Muscle layer of colon (tissue), 2 donors: ENCODE data around the gene BAZ2B.
A peak's percentile ranks its signal among the peaks of the same experiment; 100 is the strongest.
"Not testable (repeated sequence)": the region's sequence is repeated elsewhere in the genome, so short reads cannot be mapped to it uniquely, and the experiment has no call there.

Source experiments
- H3K27ac ChIP-seq: one replicate; pipeline ENCODE4 v1.7.0; 2013; ENCODE audit warnings: low read depth, mild to moderate bottlenecking, low read length, moderate library complexity
- H3K27me3 ChIP-seq, 2 donors: one replicate each; pipeline ENCODE4 v1.7.0; 2013; ENCODE audit warnings: low read length in 2 of 2, mild to moderate bottlenecking in 2 of 2; ENCODE audit not compliant: insufficient read depth in 2 of 2, control insufficient read depth in 1 of 2
- H3K36me3 ChIP-seq: one replicate; pipeline ENCODE4 v1.7.0; 2013; ENCODE audit warnings: mild to moderate bottlenecking, low read length; ENCODE audit not compliant: insufficient read depth
- H3K4me1 ChIP-seq: one replicate; pipeline ENCODE4 v1.7.0; 2013; ENCODE audit warnings: mild to moderate bottlenecking, low read length; ENCODE audit not compliant: insufficient read depth
- H3K4me3 ChIP-seq, 2 donors: one replicate each; pipeline ENCODE4 v1.7.0; 2013; ENCODE audit warnings: low read length in 2 of 2, low read depth in 1 of 2, mild to moderate bottlenecking in 1 of 2, moderate library complexity in 1 of 2
- H3K9ac ChIP-seq: one replicate; pipeline ENCODE4 v1.7.0; 2013; ENCODE audit warnings: low read length
- H3K9me3 ChIP-seq: one replicate; pipeline ENCODE4 v1.7.0; 2013; ENCODE audit warnings: mild to moderate bottlenecking, low read length
- donor health status: abdominal sarcoma.
- donor health status: Adenocarcinoma of cecum.

The BAZ2B gene

GRCh38 chr2:159637988-159638501 lies 21.7 kb upstream of the BAZ2B start:
- H3K4me1 ChIP-seq, result no peaks in the 10 kb centered on the region
- H3K9ac ChIP-seq, result no peak overlapping the region
- no peak overlapping the region for H3K4me3 ChIP-seq
- H3K36me3 ChIP-seq, result no peaks in the 10 kb centered on the region
- no peaks in the 10 kb centered on the region for H3K9me3 ChIP-seq
- H3K27me3 ChIP-seq, result no peaks in the 10 kb centered on the region
- H3K27ac ChIP-seq, result no peak overlapping the region

DNA sequence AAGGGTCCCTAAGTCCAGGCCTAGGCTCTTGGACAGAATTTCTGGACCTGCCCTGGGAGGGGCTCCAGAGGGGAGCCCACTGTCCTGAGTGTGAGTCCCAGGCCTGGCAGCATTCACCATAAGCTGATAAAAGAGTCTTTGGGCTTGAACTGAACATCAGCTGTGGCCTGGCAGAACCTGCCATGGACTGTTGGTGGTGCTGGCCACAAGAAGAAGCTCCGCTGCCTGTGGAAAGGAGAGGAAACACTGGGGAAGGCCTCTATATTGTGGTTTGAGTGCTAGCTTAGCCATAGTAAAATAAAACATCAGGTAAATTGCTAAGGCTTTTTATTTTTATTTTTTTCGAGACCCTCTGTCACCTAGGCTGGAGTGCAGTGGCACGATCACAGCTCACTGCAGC lies 20.9 kb upstream of the BAZ2B start:
- H3K36me3 ChIP-seq, result no peaks in the 10 kb centered on the region
- no peaks in the 10 kb centered on the region for H3K27me3 ChIP-seq
- H3K9me3 ChIP-seq, result no peaks in the 10 kb centered on the region
- no peaks in the 10 kb centered on the region for H3K4me1 ChIP-seq
- no peak overlapping the region for H3K4me3 ChIP-seq
- H3K27ac ChIP-seq, result no peak overlapping the region
- H3K9ac ChIP-seq, result no peak overlapping the region

- no peaks in the 10 kb centered on the region for H3K27me3 ChIP-seq
- H3K36me3 ChIP-seq, result no peaks in the 10 kb centered on the region
- H3K4me3 ChIP-seq, result no peak overlapping the region
- no peaks in the 10 kb centered on the region for H3K9me3 ChIP-seq
- H3K9ac ChIP-seq, result no peak overlapping the region
- H3K4me1 ChIP-seq, result no peaks in the 10 kb centered on the region
- no peak overlapping the region for H3K27ac ChIP-seq
Observed at GRCh38 chr2:159635006-159635789, 18.9 kb upstream of the BAZ2B start.

GRCh38 chr2:159633219-159633618 lies 16.9 kb upstream of the BAZ2B start:
- no peak overlapping the region for H3K27ac ChIP-seq
- no peak overlapping the region for H3K4me3 ChIP-seq
- no peaks in the 10 kb centered on the region for H3K4me1 ChIP-seq
- no peaks in the 10 kb centered on the region for H3K36me3 ChIP-seq
- H3K27me3 ChIP-seq, result no peaks in the 10 kb centered on the region
- H3K9me3 ChIP-seq, result no peaks in the 10 kb centered on the region
- H3K9ac ChIP-seq, result no peak overlapping the region

- not testable (repeated sequence) for H3K4me1 ChIP-seq, H3K4me3 ChIP-seq, H3K9me3 ChIP-seq, H3K27me3 ChIP-seq, H3K27ac ChIP-seq, H3K9ac ChIP-seq, H3K36me3 ChIP-seq
Observed at GRCh38 chr2:159625628-159626027, 9.3 kb upstream of the BAZ2B start.

DNA sequence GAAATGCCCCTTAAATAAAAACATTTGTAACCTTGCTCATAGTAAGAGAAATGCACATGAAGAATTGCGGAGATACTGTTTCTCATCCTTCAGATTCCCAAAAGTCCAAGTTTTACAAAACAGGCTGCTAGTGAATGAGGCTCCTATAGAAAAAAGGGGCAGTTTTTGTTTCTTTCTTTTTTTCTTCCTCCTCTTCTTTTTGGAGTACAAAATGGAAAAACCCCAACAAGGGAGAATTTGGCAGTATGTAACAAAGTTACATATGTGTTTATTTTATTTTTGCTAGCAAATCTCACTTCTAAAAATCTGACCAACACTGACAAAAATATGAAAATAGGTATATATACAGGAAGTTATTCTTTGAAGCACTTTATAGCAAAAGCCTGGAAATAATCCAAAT lies 7.1 kb upstream of the BAZ2B start:
- Histone ChIP-seq H3K9me3 (no peaks in the 10 kb centered on the region), H3K36me3 (no peaks in the 10 kb centered on the region), H3K4me3 (no peak overlapping the region), H3K9ac (no peak overlapping the region), H3K27me3 (no peaks in the 10 kb centered on the region), H3K4me1 (no peaks in the 10 kb centered on the region), H3K27ac (no peak overlapping the region)

GRCh38 chr2:159622966-159623365 lies 6.6 kb upstream of the BAZ2B start:
- Histone ChIP-seq H3K9ac (no peak overlapping the region), H3K4me1 (peaks cover 2% of the 10 kb centered on the region), H3K9me3 (no peaks in the 10 kb centered on the region), H3K27me3 (no peaks in the 10 kb centered on the region), H3K4me3 (no peak overlapping the region), H3K36me3 (no peaks in the 10 kb centered on the region), H3K27ac (no peak overlapping the region)

DNA sequence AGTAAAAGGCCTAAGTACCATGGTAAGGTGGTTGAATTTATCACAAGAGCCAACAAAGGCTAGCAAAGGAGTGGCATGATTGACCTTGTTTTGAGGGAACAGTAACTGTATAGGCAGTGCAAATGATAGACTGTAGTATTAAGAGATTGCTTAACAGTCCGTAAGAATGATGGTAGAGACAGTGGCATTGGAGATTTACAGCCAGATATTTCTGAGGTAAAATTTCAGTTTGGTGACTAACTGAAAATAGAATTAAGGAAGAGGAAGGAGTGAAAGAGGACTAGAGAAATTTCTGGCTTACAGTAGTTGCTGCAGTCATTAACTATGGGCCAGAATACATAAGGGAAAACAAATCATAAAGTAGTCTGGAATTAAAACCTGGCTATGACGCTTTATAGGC lies 4.4 kb upstream of the BAZ2B start:
- Histone ChIP-seq H3K36me3 (no peaks in the 10 kb centered on the region), H3K27ac (no peak overlapping the region), H3K27me3 (no peaks in the 10 kb centered on the region), H3K9me3 (no peaks in the 10 kb centered on the region), H3K9ac (no peak overlapping the region), H3K4me1 (peaks cover 13% of the 10 kb centered on the region), H3K4me3 (no peak overlapping the region)

DNA sequence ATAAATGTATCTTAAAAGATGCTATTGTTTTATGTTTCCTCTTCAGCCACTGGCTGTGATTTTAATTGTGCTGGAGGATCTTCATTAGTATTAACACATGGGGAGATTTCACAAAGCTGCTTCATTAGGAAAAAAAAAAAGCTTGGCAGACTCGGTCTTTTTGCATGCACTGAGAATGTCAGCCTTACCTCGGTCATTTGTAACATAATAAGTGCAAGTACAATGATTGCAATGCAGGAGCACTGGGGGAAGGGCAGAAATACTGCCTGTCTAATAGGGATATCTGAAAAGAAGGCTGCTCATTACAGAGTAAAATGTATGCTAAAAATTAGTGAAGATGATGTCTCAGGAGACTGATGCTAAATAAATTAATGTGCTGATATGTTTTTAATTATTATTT lies 1.3 kb upstream of the BAZ2B start:
- no peaks in the 10 kb centered on the region for H3K36me3 ChIP-seq
- H3K9me3 ChIP-seq, result no peaks in the 10 kb centered on the region
- peak overlapping the region in 1 of 2 donors; percentile 94 for H3K4me3 ChIP-seq
- H3K27ac ChIP-seq, result no peak overlapping the region
- peaks cover 14% of the 10 kb centered on the region for H3K4me1 ChIP-seq
- no peak overlapping the region for H3K9ac ChIP-seq
- H3K27me3 ChIP-seq, result no peaks in the 10 kb centered on the region

- no peaks in the 10 kb centered on the region for H3K27me3 ChIP-seq
- peak overlapping the region; percentile 99 for H3K9ac ChIP-seq
- peak overlapping the region; percentile 96 for H3K27ac ChIP-seq
- no peaks in the 10 kb centered on the region for H3K9me3 ChIP-seq
- H3K4me1 ChIP-seq, result peaks cover 18% of the 10 kb centered on the region
- peak overlapping the region in 1 of 2 donors; percentile 94 for H3K4me3 ChIP-seq
- no peaks in the 10 kb centered on the region for H3K36me3 ChIP-seq
Observed at GRCh38 chr2:159617100-159617499, 752 bp upstream of the BAZ2B start.

GRCh38 chr2:159615367-159616285 lies 722 bp downstream of the BAZ2B start:
- Histone ChIP-seq H3K9ac (peak overlapping the region; percentile 99), H3K27ac (peak overlapping the region; percentile 96), H3K4me1 (peaks cover 24% of the 10 kb centered on the region), H3K27me3 (no peaks in the 10 kb centered on the region), H3K9me3 (no peaks in the 10 kb centered on the region), H3K36me3 (no peaks in the 10 kb centered on the region), H3K4me3 (peak overlapping the region; percentile 77 to 94)
